K562 (cell line): ENCODE data around the gene CD274. TPM values are rescaled to one million over a fixed set of nuclear protein-coding genes. Genes with fewer than 3 reads are reported as not detected.

Experiments
- ATAC-seq: fragments of 200-7000 bp; cut with Tn5 transposase; 3 replicates; pipeline ENCODE4 v1.9.1; 2020; ENCODE audit warnings: moderate library complexity
- Bru-seq: library from RNA; stranded (reverse); fragments of 400-500 nt; gene quantifications from one replicate; lab custom pipeline; 2021; lab: Mats Ljungman, UMichigan
- BruChase-seq, 2 experiments: library from RNA; stranded (reverse); fragments of 400-500 nt; gene quantifications; one replicate each; lab custom pipeline; 2021; lab: Mats Ljungman, UMichigan
- BruUV-seq: library from RNA; stranded (reverse); fragments of 400-500 nt; replicated peaks from 2 replicates; lab custom pipeline; 2021; lab: Mats Ljungman, UMichigan
- CTCF ChIA-PET: fragments of 300-600 bp; formaldehyde crosslinking; extraction: SDS; loops from one replicate; lab custom pipeline; 2021; ENCODE audit warnings: low intra/inter-chr PET ratio; lab: Yijun Ruan, JAX
- POLR2A ChIA-PET: fragments of 300-600, 350-650 bp; sonication (Branson Sonifier 250); formaldehyde crosslinking; extraction: SDS; loops from one replicate; lab custom pipeline; 2021; ENCODE audit warnings: antibody characterized with exemption, inconsistent platforms; lab: Yijun Ruan, JAX
- DNase-seq, 4 experiments: peaks; one replicate each; pipeline versions ENCODE4 v3.0.0 to v3.0.0-alpha.2; 2011 to 2018; ENCODE audit warnings: low spot score in 3 of 4, mixed read lengths in 3 of 4; ENCODE audit errors: extremely low read depth in 1 of 4
- FAIRE-seq: peaks from 2 replicates; lab custom pipeline; 2011; peaks lifted over from hg19 to GRCh38; lab: Jason Lieb, UNC
- H2AFZ ChIP-seq: 2 replicates; pipeline ENCODE4 v1.6.0; 2011; ENCODE audit warnings: low read depth, low read length, control low read depth, inconsistent platforms
- H3K27ac ChIP-seq: fragments of 200-600 bp; 3 replicates; pipeline ENCODE4 v1.8.0; 2011; ENCODE audit warnings: low read depth, mild to moderate bottlenecking, control low read depth, inconsistent platforms, low read length, moderate library complexity, mixed read lengths; ENCODE audit errors: extremely low read depth
- H3K27me3 ChIP-seq, 2 experiments: fragments of 300-600 bp in 1 of 2; 2 replicates in 1 of 2; 3 replicates in 1 of 2; pipeline versions ENCODE4 v1.6.0 to v1.8.0; 2011; ENCODE audit warnings: inconsistent platforms in 2 of 2, low read length in 2 of 2, mild to moderate bottlenecking in 1 of 2, mixed read lengths in 1 of 2, moderate library complexity in 1 of 2; ENCODE audit not compliant: control insufficient read depth in 2 of 2, insufficient read depth in 2 of 2
- H3K36me3 ChIP-seq: fragments of 300-600 bp; 3 replicates; pipeline ENCODE4 v1.8.0; 2011; ENCODE audit warnings: mild to moderate bottlenecking, low read length, inconsistent platforms; ENCODE audit not compliant: control insufficient read depth, insufficient read depth
- H3K4me1 ChIP-seq, 2 experiments: fragments of 200-600 bp in 1 of 2; replicated peaks in 1 of 2; 2 replicates in 1 of 2; 3 replicates in 1 of 2; pipeline versions ENCODE4 v1.5.1 to v1.8.0; 2011; ENCODE audit warnings: inconsistent platforms in 2 of 2, low read length in 2 of 2, mild to moderate bottlenecking in 1 of 2, mixed read lengths in 1 of 2, moderate library complexity in 1 of 2; ENCODE audit not compliant: control insufficient read depth in 2 of 2, insufficient read depth in 2 of 2
- H3K4me2 ChIP-seq: 2 replicates; pipeline ENCODE4 v1.6.1; 2011; ENCODE audit warnings: low read length, control low read depth, inconsistent platforms, mixed read lengths; ENCODE audit not compliant: insufficient read depth
- H3K4me3 ChIP-seq: fragments of 200-600 bp; sonication (generic), shearing (Covaris generic); 2 replicates; pipeline ENCODE4 v1.5.1; 2016; ENCODE audit warnings: control low read depth, inconsistent platforms
- H3K79me2 ChIP-seq: fragments of 200-600 bp; 3 replicates; pipeline ENCODE4 v1.8.0; 2011; ENCODE audit warnings: low read length, inconsistent platforms; ENCODE audit not compliant: control insufficient read depth, insufficient read depth
- H3K9ac ChIP-seq, 2 experiments: 2 replicates each; pipeline versions ENCODE4 v1.6.0 to v1.6.1; 2011; ENCODE audit warnings: low read depth in 2 of 2, low read length in 2 of 2, control low read depth in 1 of 2, inconsistent platforms in 1 of 2, mild to moderate bottlenecking in 1 of 2, mixed read lengths in 1 of 2; ENCODE audit not compliant: insufficient read depth in 1 of 2
- H3K9me1 ChIP-seq: one replicate; pipeline ENCODE4 v1.6.0; 2011; ENCODE audit warnings: inconsistent platforms, mild to moderate bottlenecking, low read length, moderate library complexity; ENCODE audit not compliant: control insufficient read depth, insufficient read depth
- H3K9me3 ChIP-seq: replicated peaks from 2 replicates; pipeline ENCODE4 v1.5.1; 2011; ENCODE audit warnings: low read depth, low read length, inconsistent platforms; ENCODE audit not compliant: control insufficient read depth, insufficient read depth
- H4K20me1 ChIP-seq: replicated peaks from 2 replicates; pipeline ENCODE4 v1.6.1; 2011; ENCODE audit warnings: low read length, inconsistent platforms, mixed read lengths; ENCODE audit not compliant: control insufficient read depth, insufficient read depth
- CREM ChIP-seq: IDR thresholded peaks from 2 replicates; pipeline ENCODE4 v1.6.1; 2014; ENCODE audit warnings: antibody characterized with exemption, low read depth
- E2F3 ChIP-seq: fragments of 250-450 bp; sonication (Bioruptor Pico); IDR thresholded peaks from 2 replicates; pipeline ENCODE4 v1.4.0; 2020; ENCODE audit warnings: mild to moderate bottlenecking
- FOXK2 ChIP-seq, 2 experiments: fragments of 450-650 bp; IDR thresholded peaks in 1 of 2; conservative IDR thresholded peaks in 1 of 2; 2 replicates each; pipeline ENCODE4 v1.6.1; 2016; ENCODE audit warnings: low read depth in 2 of 2, mild to moderate bottlenecking in 1 of 2
- HMG20A ChIP-seq: fragments of 450-650 bp; formaldehyde crosslinking; conservative IDR thresholded peaks from 2 replicates; pipeline ENCODE4 v1.4.0; 2020; ENCODE audit warnings: mild to moderate bottlenecking, mixed read lengths
- HNRNPLL ChIP-seq: fragments of 200-400 bp; formaldehyde crosslinking; IDR thresholded peaks from 2 replicates; pipeline ENCODE4 v1.6.1; 2017; ENCODE audit warnings: low read length, low read depth, mild to moderate bottlenecking; ENCODE audit not compliant: poor library complexity, severe bottlenecking
- RAD21 ChIP-seq, 2 experiments: fragments of 250-450 bp in 1 of 2; fragments of 450-650 bp in 1 of 2; sonication (Bioruptor Pico) in 1 of 2; formaldehyde crosslinking in 1 of 2; IDR thresholded peaks in 1 of 2; conservative IDR thresholded peaks in 1 of 2; 2 replicates each; pipeline versions ENCODE4 v1.4.0 to v1.8.0; 2020 to 2022; ENCODE audit warnings: mild to moderate bottlenecking in 2 of 2, moderate library complexity in 1 of 2
- RBFOX2 ChIP-seq: fragments of 200-400 bp; formaldehyde crosslinking; IDR thresholded peaks from 2 replicates; pipeline ENCODE4 v1.6.1; 2017; ENCODE audit warnings: low read depth, mild to moderate bottlenecking, low read length, moderate library complexity
- RBM34 ChIP-seq: fragments of 200-400 bp; formaldehyde crosslinking; IDR thresholded peaks from 2 replicates; pipeline ENCODE4 v1.6.1; 2018; ENCODE audit warnings: low read length, borderline replicate concordance; ENCODE audit not compliant: insufficient read depth
- ZNF24 ChIP-seq: fragments of 450-650 bp; IDR thresholded peaks from 2 replicates; pipeline ENCODE4 v1.6.1; 2016
- WGBS: fragments of 100-300 bp; shearing (Covaris generic); methylation state at CpG from one replicate; pipeline ENCODE4 v1.1.6; 2016; ENCODE audit warnings: low coverage, mixed read lengths; ENCODE audit not compliant: insufficient coverage; ENCODE audit errors: missing lambda C conversion rate; 5-methylcytosine and 5-hydroxymethylcytosine counted together
- in situ Hi-C: fragments of 300-500 bp; cut with MboI; formaldehyde crosslinking; loops from 4 replicates; pipeline ENCODE4 v1.15.0; 2018; ENCODE audit warnings: inconsistent platforms, mixed read lengths
- intact Hi-C: fragments of 100-400 bp; cut with micrococcal nuclease; formaldehyde crosslinking; loops from 2 replicates; pipeline ENCODE4 v1.14.2; 2022
- long read RNA-seq, 3 experiments: library from polyadenylated mRNA in 2 of 3; library from RNA in 1 of 3; unstranded in 2 of 3; stranded (forward) in 1 of 3; transcript quantifications; one replicate each; pipeline ENCODE4 v2.0.0, GENCODE V29; 2019 to 2022
- polyA minus RNA-seq, 3 experiments: library from RNA; depleted of rRNA, polyadenylated mRNA; stranded (reverse); fragments of >200 nt; gene quantifications; 2 replicates each; pipeline ENCODE4 v1.2.3, GENCODE V29; 2011
- polyA plus RNA-seq, 8 experiments: library from polyadenylated mRNA; depleted of rRNA in 4 of 8; stranded (reverse) in 5 of 8; unstranded in 3 of 8; fragments of >200 nt; fragmentation: Nextera tagmentation in 2 of 8; fragmentation: Illumina TruSeq in 1 of 8; extraction: Ambion mirVana in 2 of 8; extraction: Trizol in 1 of 8; gene quantifications; 2 replicates each; pipeline versions ENCODE4 v1.2.1 to v1.2.3, GENCODE V29; 2011 to 2014; ENCODE audit warnings: inconsistent platforms in 1 of 8, missing spikeins in 1 of 8
- total RNA-seq, 7 experiments: library from RNA; depleted of rRNA in 6 of 7; stranded (reverse); fragments of >200 nt in 6 of 7; fragmentation: Illumina TruSeq in 2 of 7; extraction: Trizol in 2 of 7; gene quantifications; 2 replicates each; pipeline versions ENCODE4 v1.2.1 to v1.2.3, GENCODE V29; 2011 to 2021; ENCODE audit warnings: low replicate concordance in 1 of 7
- TF ChIP-seq, protein P1 (sequence below): fragments of 450-650 bp; formaldehyde crosslinking; IDR thresholded peaks from 2 replicates; pipeline ENCODE4 v1.4.0; 2022; ENCODE audit warnings: missing genetic modification characterization

CD274 gene
- total RNA-seq (2011; cell fraction: chromatin; rRNA removed; ENCODE audit: low replicate concordance): not detected in 2 replicates
- total RNA-seq (2011; cell fraction: nucleolus; rRNA removed): not detected in 2 replicates
- not detected in 2 replicates for total RNA-seq (2011; cell fraction: nucleoplasm; rRNA removed)
- total RNA-seq (2014; rRNA removed) (0.20 and 0.27 TPM in 2 replicates), total RNA-seq (2014; rRNA removed; fragmentation: Illumina TruSeq; extraction: Trizol) (0.47 TPM in 1 of 2 replicates, not detected in the other), total RNA-seq (2015; rRNA removed; fragmentation: Illumina TruSeq; extraction: Trizol) (0.26 and 0.51 TPM in 2 replicates), total RNA-seq (2021) (0.18 and 0.24 TPM in 2 replicates), polyA plus RNA-seq (2011; rRNA removed) (0.18 TPM in 1 of 2 replicates, not detected in the other), polyA plus RNA-seq (2014; fragmentation: Illumina TruSeq; extraction: Trizol) (0.07 and 0.33 TPM in 2 replicates), polyA plus RNA-seq (2014; fragmentation: Nextera tagmentation; extraction: Ambion mirVana) (under 1 TPM in 1 of 2 experiments, not detected in 1; 0.32 TPM), polyA plus RNA-seq (2014; rRNA removed) (0.34 TPM in 1 of 2 replicates, not detected in the other), polyA minus RNA-seq (2011; rRNA and poly(A)+ RNA removed) (not detected in 2 replicates), Bru-seq, nascent RNA (percentile 34 among the genes with signal in this experiment), BruChase-seq, experiment 1, labeled RNA remaining after a 2-hour chase (percentile 34 among the genes with signal in this experiment), BruChase-seq, experiment 2, labeled RNA remaining after a 6-hour chase (percentile 29 among the genes with signal in this experiment)
- polyA plus RNA-seq (2011; cell fraction: cytosol; rRNA removed): not detected in 2 replicates
- 0.07 and 0.34 TPM in 2 replicates for polyA plus RNA-seq (2011; cell fraction: nucleus; rRNA removed)
- polyA plus RNA-seq (2012): 0.09 and 0.18 TPM in 2 replicates
- not detected in 2 replicates for polyA minus RNA-seq (2011; cell fraction: cytosol; rRNA and poly(A)+ RNA removed)
- not detected in 2 replicates for polyA minus RNA-seq (2011; cell fraction: nucleus; rRNA and poly(A)+ RNA removed)
- long read RNA-seq, experiment 1, partial matches to known transcripts: 0 of 1 reads
- long read RNA-seq, experiment 1, other reads (novel, unspliced or antisense): 1 of 1 reads
- long read RNA-seq, experiment 2: 0 reads
- long read RNA-seq, experiment 3: 0 reads

- ATAC-seq: peak; percentile 100
- Histone ChIP-seq H3K4me3 (peak within 1 kb of the TSS; percentile 46), H3K9me3 (no peaks in the 10 kb centered on the region), H3K27ac (no peak within 1 kb of the TSS; the same call in 2 of the 3 replicates), H2AFZ (peak within 1 kb of the TSS; percentile 95), H4K20me1 (no peaks in the 10 kb centered on the region), H3K4me2 (peak within 1 kb of the TSS; percentile 79), H3K27me3 (no peaks in the 10 kb centered on the region), H3K4me1 (peaks cover 2 to 4% of the 10 kb centered on the region in 2 experiments; a peak in 2 of 5 replicates), H3K79me2 (no peaks in the 10 kb centered on the region), H3K9ac (peak within 1 kb of the TSS; percentile 58 to 82), H3K36me3 (no peaks in the 10 kb centered on the region), H3K9me1 (no peaks in the 10 kb centered on the region)
- no TSS peak for BruUV-seq
- peak; percentile 88 for FAIRE-seq
- peak; percentile 27 to 82 (median 56) for DNase-seq
- in situ Hi-C loops (no loop called here), intact Hi-C loops (loop anchor here (1.0 to 5.0 kb wide), 2 partner anchors 52 to 140 kb away; no protein-coding TSS in a partner anchor)
- ChIA-PET CTCF (interaction anchor here (0.7 to 1.1 kb wide), 3 partner anchors 19 to 139 kb away, joined by 3 read pairs; no protein-coding TSS in a partner anchor), POLR2A (interaction anchor here (1.4 to 1.8 kb wide), 2 partner anchors 9 to 10 kb away, joined by 4 to 5 read pairs; no protein-coding TSS in a partner anchor)
- WGBS: 15% methylated on average over 21 of the region's 36 CpGs
- TF ChIP-seq RBM34: no peak
- TF ChIP-seq E2F3 (CRISPR knock-in tag): no peak
- TF ChIP-seq CREM: peak; percentile 30; the same call in 1 of the 2 replicates
- TF ChIP-seq FOXK2 (conservative IDR thresholded peaks at IDR 0.05 in 1 of 2, IDR thresholded peaks at IDR 0.05 in 1 of 2; ENCODE audit: low read depth in 2 of 2): 0 out of 4 replicates have a peak, but pooled peaks of 1 of the 2 experiments have one; percentile 32
- peak; percentile 70 for TF ChIP-seq RBFOX2
- peak; percentile 98 for TF ChIP-seq HNRNPLL
- peak; percentile 83 for TF ChIP-seq ZNF24
- TF ChIP-seq HMG20A: no peak
- peak; percentile 86 to 88 for TF ChIP-seq RAD21 (CRISPR knock-in tag; conservative IDR thresholded peaks at IDR 0.05 in 1 of 2, IDR thresholded peaks at IDR 0.05 in 1 of 2)
- TF ChIP-seq, protein P1, sequence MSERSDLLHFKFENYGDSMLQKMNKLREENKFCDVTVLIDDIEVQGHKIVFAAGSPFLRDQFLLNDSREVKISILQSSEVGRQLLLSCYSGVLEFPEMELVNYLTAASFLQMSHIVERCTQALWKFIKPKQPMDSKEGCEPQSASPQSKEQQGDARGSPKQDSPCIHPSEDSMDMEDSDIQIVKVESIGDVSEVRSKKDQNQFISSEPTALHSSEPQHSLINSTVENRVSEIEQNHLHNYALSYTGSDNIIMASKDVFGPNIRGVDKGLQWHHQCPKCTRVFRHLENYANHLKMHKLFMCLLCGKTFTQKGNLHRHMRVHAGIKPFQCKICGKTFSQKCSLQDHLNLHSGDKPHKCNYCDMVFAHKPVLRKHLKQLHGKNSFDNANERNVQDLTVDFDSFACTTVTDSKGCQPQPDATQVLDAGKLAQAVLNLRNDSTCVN (CRISPR knock-in tag): no peak
Measured at GRCh38 chr9:5450359-5451091, at the start of gene CD274. Gene CD274 (plus strand): TSS chr9:5450542. CDS start chr9:5456114, 5,572 bp downstream.
